Gastroesophageal sphincter (tissue), 4 donors: ENCODE measurements around the gene ASB15. TPM values are rescaled to one million over a fixed set of nuclear protein-coding genes. Genes with fewer than 3 reads are reported as not detected.

ENCODE experiments used
- ATAC-seq: fragments of 150-250 bp; one replicate; pipeline ENCODE4 v1.9.1; 2016; ENCODE audit warnings: mild to moderate bottlenecking, moderate library complexity
- H3K27ac ChIP-seq, 4 donors: fragments of 200-600 bp; sonication (generic) in 3 of 4; 1 replicate in 3 of 4; 2 replicates in 1 of 4; pipeline ENCODE4 v1.5.1; 2016 to 2019
- H3K27me3 ChIP-seq: fragments of 200-600 bp; sonication (generic); one replicate; pipeline ENCODE4 v1.5.1; 2019
- H3K36me3 ChIP-seq, 2 donors: fragments of 200-600 bp; sonication (generic); one replicate each; pipeline ENCODE4 v1.5.1; 2019; ENCODE audit warnings: control low read depth in 1 of 2
- H3K4me1 ChIP-seq, 3 donors: fragments of 200-600 bp; sonication (generic); 1 replicate in 2 of 3; 2 replicates in 1 of 3; pipeline ENCODE4 v1.5.1; 2016 to 2019; ENCODE audit warnings: control low read depth in 2 of 3
- H3K4me3 ChIP-seq, 2 donors: fragments of 200-600 bp; sonication (generic); one replicate each; pipeline ENCODE4 v1.5.1; 2019; ENCODE audit warnings: mild to moderate bottlenecking in 1 of 2, moderate library complexity in 1 of 2
- H3K9me3 ChIP-seq, 3 donors: fragments of 200-600 bp; sonication (generic); one replicate each; pipeline ENCODE4 v1.5.1; 2017 to 2019; ENCODE audit warnings: control low read depth in 2 of 3
- EP300 ChIP-seq: sonication (generic); formaldehyde crosslinking; IDR thresholded peaks from one replicate; pipeline ENCODE4 v1.6.1; 2017; ENCODE audit warnings: antibody characterized with exemption, mild to moderate bottlenecking
- POLR2A ChIP-seq, 2 donors: fragments of 450-650 bp; IDR thresholded peaks; one replicate each; pipeline ENCODE4 v1.6.1; 2017; ENCODE audit warnings: antibody characterized with exemption in 2 of 2, mild to moderate bottlenecking in 2 of 2, moderate library complexity in 1 of 2
- POLR2AphosphoS5 ChIP-seq: sonication (generic); formaldehyde crosslinking; IDR thresholded peaks from one replicate; pipeline ENCODE4 v1.6.1; 2017; ENCODE audit warnings: antibody characterized with exemption
- WGBS, 2 donors: methylation state at CpG; one replicate each; pipeline ENCODE4 v1.1.5; 2018; ENCODE audit warnings: low coverage in 1 of 2; 5-methylcytosine and 5-hydroxymethylcytosine counted together
- total RNA-seq, 4 donors: library from RNA; depleted of rRNA; stranded (reverse); fragments of >200 nt; gene quantifications; one replicate each; pipeline ENCODE4 v1.1.0, GENCODE V29; 2016
- TF ChIP-seq, protein P1 (sequence below), 4 experiments: fragments of 200-600 bp in 2 of 4; fragments of 450-650 bp in 2 of 4; sonication (generic) in 1 of 4; IDR thresholded peaks; one replicate each; pipeline ENCODE4 v1.5.1; 2017 to 2019; ENCODE audit warnings: antibody characterized with exemption in 4 of 4, mild to moderate bottlenecking in 2 of 4, moderate library complexity in 2 of 4

ASB15 gene
- total RNA-seq, 4 donors from 2014 or later: not detected

DNA sequence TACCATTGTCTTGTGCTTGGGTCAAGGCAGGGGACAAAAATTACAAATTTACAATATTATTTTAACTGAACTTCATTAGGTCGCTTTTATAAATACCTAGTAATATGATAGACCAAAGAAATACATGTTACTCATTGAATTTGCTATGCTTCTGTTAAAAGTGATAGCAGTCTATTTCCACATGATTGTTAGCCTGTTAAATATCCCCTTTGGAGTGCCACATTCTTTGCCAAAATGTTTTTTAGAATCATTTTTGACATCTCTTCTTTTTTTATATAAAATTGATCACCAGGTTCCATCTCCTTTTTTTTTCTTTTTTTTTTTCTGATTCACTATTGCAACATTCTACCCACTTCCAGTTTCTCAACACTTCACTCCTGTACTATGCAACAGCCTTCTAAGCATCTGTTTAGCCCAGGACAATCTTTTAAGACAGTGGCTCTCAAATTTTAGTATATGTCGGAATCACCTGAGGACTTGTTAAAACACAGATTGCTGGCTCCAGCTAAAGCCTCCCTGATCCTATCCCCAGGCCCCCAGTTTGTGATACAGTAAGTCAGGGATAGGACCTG, 27.6 kb upstream of the ASB15 start:
- 90 to 96% methylated on average over 2 of the region's 2 CpGs for WGBS, 2 donors
- ATAC-seq: no peak
- no peaks in the 10 kb centered on the region for H3K36me3 ChIP-seq

DNA sequence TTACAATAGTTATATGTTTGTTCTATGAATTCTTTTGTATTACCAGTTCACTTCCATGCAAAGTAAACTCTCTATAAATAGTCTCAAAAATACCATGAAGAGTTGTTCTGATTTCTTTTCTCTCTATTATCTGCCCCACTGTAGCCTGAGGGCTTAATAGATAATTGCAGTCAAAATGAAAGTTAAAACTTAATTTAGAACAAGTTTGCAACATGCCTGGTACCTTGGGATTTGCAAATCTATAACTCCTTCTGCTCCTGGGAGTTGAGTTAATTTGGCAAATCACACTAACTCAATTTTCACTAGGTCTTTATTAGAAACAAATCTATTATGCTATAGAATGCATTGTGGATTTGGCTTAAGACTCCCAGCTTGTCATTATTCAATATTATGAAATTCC, 22.2 kb upstream of the ASB15 start:
- TF ChIP-seq, protein P1, sequence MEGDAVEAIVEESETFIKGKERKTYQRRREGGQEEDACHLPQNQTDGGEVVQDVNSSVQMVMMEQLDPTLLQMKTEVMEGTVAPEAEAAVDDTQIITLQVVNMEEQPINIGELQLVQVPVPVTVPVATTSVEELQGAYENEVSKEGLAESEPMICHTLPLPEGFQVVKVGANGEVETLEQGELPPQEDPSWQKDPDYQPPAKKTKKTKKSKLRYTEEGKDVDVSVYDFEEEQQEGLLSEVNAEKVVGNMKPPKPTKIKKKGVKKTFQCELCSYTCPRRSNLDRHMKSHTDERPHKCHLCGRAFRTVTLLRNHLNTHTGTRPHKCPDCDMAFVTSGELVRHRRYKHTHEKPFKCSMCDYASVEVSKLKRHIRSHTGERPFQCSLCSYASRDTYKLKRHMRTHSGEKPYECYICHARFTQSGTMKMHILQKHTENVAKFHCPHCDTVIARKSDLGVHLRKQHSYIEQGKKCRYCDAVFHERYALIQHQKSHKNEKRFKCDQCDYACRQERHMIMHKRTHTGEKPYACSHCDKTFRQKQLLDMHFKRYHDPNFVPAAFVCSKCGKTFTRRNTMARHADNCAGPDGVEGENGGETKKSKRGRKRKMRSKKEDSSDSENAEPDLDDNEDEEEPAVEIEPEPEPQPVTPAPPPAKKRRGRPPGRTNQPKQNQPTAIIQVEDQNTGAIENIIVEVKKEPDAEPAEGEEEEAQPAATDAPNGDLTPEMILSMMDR (IDR thresholded peaks at IDR 0.05): no peak
- no peak for TF ChIP-seq EP300
- no peak for TF ChIP-seq POLR2A (IDR thresholded peaks at IDR 0.05)
- TF ChIP-seq POLR2AphosphoS5: no peak
- no peak overlapping the region for H3K4me3 ChIP-seq
- peaks cover 0 to 3% (median 0%) of the 10 kb centered on the region in 3 donors for H3K4me1 ChIP-seq
- H3K27me3 ChIP-seq: peaks cover 10% of the 10 kb centered on the region
- no peak for ATAC-seq
- H3K9me3 ChIP-seq: no peaks in the 10 kb centered on the region
- H3K27ac ChIP-seq: no peak overlapping the region
- H3K36me3 ChIP-seq: no peaks in the 10 kb centered on the region

More for the DNA sequence above, 27.6 kb upstream of the ASB15 start:
- Histone ChIP-seq H3K27me3 (no peaks in the 10 kb centered on the region), H3K9me3 (no peaks in the 10 kb centered on the region), H3K4me3 (no peak overlapping the region), H3K4me1 (no peaks in the 10 kb centered on the region), H3K27ac (no peak overlapping the region)
- TF ChIP-seq EP300 (no peak), POLR2AphosphoS5 (no peak), POLR2A (IDR thresholded peaks at IDR 0.05) (no peak)
- TF ChIP-seq, protein P1 (IDR thresholded peaks at IDR 0.05): no peak

DNA sequence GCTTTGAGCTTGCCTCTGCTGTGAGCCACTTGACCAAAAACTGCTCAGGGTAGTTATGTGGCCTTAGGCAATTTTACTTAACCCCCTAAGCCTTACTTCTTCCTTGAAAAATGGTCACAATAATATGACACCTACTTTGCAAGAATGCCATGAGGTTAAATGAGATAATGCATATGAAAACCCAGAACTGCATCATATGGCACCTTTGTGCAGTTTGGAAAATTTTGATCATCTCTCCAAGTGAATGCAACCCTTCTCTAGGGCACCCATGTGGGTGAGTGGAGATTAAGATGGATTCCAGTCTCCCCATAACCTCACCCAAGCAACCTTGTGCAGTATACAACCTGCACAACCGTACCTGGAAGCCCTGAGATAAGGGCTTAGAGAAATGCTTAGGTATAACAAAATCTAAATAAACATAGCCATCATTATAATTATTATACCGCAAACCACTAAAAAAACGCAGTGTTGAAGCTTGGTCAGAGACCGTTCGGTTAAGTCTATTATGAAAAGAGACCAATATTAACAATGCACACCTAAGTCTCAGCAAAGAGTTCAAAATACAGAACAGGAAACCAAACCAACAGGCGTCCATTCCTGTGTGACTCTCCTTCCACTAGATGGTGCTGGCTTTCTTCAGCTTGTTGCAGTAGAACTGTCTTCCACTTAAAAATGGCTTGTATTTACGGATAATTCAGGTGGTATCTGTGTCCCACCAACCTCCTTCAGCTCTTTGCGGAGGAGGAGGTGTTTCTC, 21.0 kb upstream of the ASB15 start:
- Histone ChIP-seq H3K4me3 (no peak overlapping the region), H3K27me3 (peaks cover 10% of the 10 kb centered on the region), H3K27ac (no peak overlapping the region), H3K9me3 (no peaks in the 10 kb centered on the region), H3K36me3 (no peaks in the 10 kb centered on the region), H3K4me1 (peaks cover 0 to 3% (median 0%) of the 10 kb centered on the region in 3 donors)
- WGBS, 2 donors: 28 to 44% methylated on average over 7 to 8 of the region's 8 CpGs
- TF ChIP-seq, protein P1 (IDR thresholded peaks at IDR 0.05): peak; percentile 17 to 58 (median 34)
- no peak for TF ChIP-seq POLR2AphosphoS5
- ATAC-seq: no peak

DNA sequence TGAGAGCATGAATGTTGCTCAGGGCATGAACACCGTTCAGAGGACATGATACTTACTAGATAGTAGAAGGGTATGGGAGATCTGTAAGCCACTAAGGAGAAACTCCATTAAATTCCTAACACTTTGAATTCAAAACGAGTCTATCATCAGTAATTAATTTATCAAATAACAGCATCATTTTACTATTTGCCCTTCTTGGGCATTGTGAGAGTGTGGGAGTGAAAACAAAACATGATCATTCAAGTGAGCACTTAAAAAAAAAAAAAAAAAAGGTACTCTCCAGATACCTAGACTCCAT, 20.5 kb upstream of the ASB15 start:
- H3K36me3 ChIP-seq: no peaks in the 10 kb centered on the region
- H3K27me3 ChIP-seq: peaks cover 10% of the 10 kb centered on the region
- H3K4me3 ChIP-seq: no peak overlapping the region
- TF ChIP-seq POLR2AphosphoS5: no peak
- TF ChIP-seq, protein P1 (IDR thresholded peaks at IDR 0.05): no peak
- H3K9me3 ChIP-seq: no peaks in the 10 kb centered on the region
- H3K27ac ChIP-seq: no peak overlapping the region
- no peak for ATAC-seq
- 17 to 29% methylated on average over 2 of the region's 2 CpGs for WGBS, 2 donors
- H3K4me1 ChIP-seq: peaks cover 0 to 3% (median 0%) of the 10 kb centered on the region in 3 donors

DNA sequence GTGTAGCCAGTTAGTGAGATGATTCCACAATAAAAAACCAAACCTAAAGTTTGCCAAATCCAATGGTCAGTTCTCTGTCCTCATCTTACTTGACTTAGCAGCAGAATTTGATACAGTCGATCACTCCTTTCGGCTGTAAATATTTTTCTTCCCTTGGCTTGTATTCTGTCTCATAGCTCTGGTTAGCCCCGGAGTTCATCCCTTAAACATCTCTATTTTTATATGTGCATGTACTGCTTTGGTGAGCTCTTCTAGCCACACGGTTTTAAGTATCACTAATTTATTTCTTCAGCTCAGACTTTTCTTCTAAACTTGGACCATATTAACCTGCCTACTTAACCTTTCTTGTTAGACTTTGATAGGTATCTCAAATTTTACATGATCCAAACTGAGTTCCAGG, 17.8 kb upstream of the ASB15 start:
- Histone ChIP-seq H3K27ac (no peak overlapping the region), H3K27me3 (peaks cover 10% of the 10 kb centered on the region), H3K9me3 (no peaks in the 10 kb centered on the region), H3K36me3 (no peaks in the 10 kb centered on the region), H3K4me1 (peaks cover 0 to 3% (median 0%) of the 10 kb centered on the region in 3 donors), H3K4me3 (no peak overlapping the region)
- no peak for TF ChIP-seq POLR2A (IDR thresholded peaks at IDR 0.05)
- TF ChIP-seq, protein P1 (IDR thresholded peaks at IDR 0.05): no peak
- no peak for TF ChIP-seq EP300
- no peak for TF ChIP-seq POLR2AphosphoS5
- WGBS, 2 donors: 87 to 94% methylated on average over 3 to 4 of the region's 4 CpGs
- no peak for ATAC-seq
